Right atrium auricular region (tissue), 2 donors: Measurements from ENCODE around the gene KLHL7. TPM values are rescaled to one million over a fixed set of nuclear protein-coding genes. Genes with fewer than 3 reads are reported as not detected.
A peak's percentile ranks its signal among the peaks of the same experiment; 100 is the strongest.

Experiments
- DNase-seq: peaks from one replicate; pipeline ENCODE4 v3.0.0-alpha.2; 2019; ENCODE audit warnings: low spot score
- H3K27ac ChIP-seq, 2 donors: fragments of 200-600 bp; sonication (generic); 1 replicate in 1 of 2; 2 replicates in 1 of 2; pipeline ENCODE4 v1.5.1; 2016 to 2019
- H3K27me3 ChIP-seq, 2 donors: fragments of 200-600 bp; sonication (generic); one replicate each; pipeline versions ENCODE4 v1.5.1 to v1.6.0; 2017 to 2019
- H3K36me3 ChIP-seq: fragments of 200-600 bp; sonication (generic); one replicate; pipeline ENCODE4 v1.5.1; 2016
- H3K4me1 ChIP-seq, 2 donors: fragments of 200-600 bp; sonication (generic); one replicate each; pipeline versions ENCODE4 v1.5.1 to v1.6.0; 2017 to 2019
- H3K4me3 ChIP-seq, 2 donors: fragments of 200-600 bp; sonication (generic); 1 replicate in 1 of 2; 2 replicates in 1 of 2; pipeline ENCODE4 v1.5.1; 2017 to 2019; ENCODE audit warnings: mild to moderate bottlenecking in 1 of 2, moderate library complexity in 1 of 2
- H3K9me3 ChIP-seq, 2 donors: fragments of 200-600 bp; sonication (generic); one replicate each; pipeline ENCODE4 v1.5.1; 2019
- total RNA-seq, 2 donors: library from RNA; depleted of rRNA; stranded (reverse); fragments of >200 nt; gene quantifications; one replicate each; pipeline ENCODE4 v1.1.0, GENCODE V29; 2016
- TF ChIP-seq, protein P1 (sequence below), 2 donors: fragments of 200-600 bp; sonication (generic); IDR thresholded peaks; one replicate each; pipeline ENCODE4 v1.5.1; 2019; ENCODE audit warnings: antibody characterized with exemption in 2 of 2

The KLHL7 gene
- total RNA-seq, 2 donors from 2014 or later, result 37.3 to 87.6 TPM

GRCh38 chr7:23100697-23101096 is 4.9 kb upstream of the KLHL7 start:
- no peaks in the 10 kb centered on the region for H3K27me3 ChIP-seq
- no peak overlapping the region for H3K27ac ChIP-seq
- peaks cover 0 to 1% of the 10 kb centered on the region in 2 donors for H3K9me3 ChIP-seq
- TF ChIP-seq, protein P1, sequence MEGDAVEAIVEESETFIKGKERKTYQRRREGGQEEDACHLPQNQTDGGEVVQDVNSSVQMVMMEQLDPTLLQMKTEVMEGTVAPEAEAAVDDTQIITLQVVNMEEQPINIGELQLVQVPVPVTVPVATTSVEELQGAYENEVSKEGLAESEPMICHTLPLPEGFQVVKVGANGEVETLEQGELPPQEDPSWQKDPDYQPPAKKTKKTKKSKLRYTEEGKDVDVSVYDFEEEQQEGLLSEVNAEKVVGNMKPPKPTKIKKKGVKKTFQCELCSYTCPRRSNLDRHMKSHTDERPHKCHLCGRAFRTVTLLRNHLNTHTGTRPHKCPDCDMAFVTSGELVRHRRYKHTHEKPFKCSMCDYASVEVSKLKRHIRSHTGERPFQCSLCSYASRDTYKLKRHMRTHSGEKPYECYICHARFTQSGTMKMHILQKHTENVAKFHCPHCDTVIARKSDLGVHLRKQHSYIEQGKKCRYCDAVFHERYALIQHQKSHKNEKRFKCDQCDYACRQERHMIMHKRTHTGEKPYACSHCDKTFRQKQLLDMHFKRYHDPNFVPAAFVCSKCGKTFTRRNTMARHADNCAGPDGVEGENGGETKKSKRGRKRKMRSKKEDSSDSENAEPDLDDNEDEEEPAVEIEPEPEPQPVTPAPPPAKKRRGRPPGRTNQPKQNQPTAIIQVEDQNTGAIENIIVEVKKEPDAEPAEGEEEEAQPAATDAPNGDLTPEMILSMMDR (IDR thresholded peaks at IDR 0.05), result peak in 1 of 2 donors; percentile 43
- peaks cover 0 to 4% of the 10 kb centered on the region in 2 donors for H3K4me1 ChIP-seq
- no peak for DNase-seq
- H3K36me3 ChIP-seq, result no peaks in the 10 kb centered on the region
- no peak overlapping the region for H3K4me3 ChIP-seq

DNA sequence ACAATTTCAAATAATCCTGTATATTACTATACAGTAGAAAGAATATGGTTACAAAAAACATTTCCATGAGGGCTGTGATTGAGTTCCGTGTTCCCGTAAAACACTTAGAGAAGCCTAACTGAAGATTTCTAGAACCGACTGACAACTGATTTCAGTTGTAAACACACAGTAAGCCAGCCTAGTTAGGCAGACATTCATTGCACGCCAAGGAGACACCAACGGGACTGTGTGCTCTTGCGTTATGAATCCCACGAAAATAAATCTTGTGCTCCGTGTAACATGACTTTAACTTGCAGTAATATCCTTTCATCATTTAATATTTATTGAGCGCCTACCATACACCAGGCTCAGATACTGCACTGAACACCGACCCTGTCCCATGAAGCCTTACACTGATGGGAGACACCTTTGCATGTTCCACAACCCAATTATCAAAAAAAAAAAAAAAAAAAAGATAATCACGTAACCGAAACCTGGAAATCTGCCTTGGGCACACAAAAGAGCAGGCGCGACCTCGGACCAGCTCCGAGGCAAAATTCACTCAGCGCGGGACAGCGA is 420 bp upstream of the KLHL7 start:
- H3K4me1 ChIP-seq, result peaks cover 0 to 38% of the 10 kb centered on the region in 2 donors
- peak overlapping the region; percentile 91 to 96 for H3K27ac ChIP-seq

GRCh38 chr7:23106057-23106822 is 655 bp downstream of the KLHL7 start:
- H3K9me3 ChIP-seq, result no peaks in the 10 kb centered on the region
- H3K4me3 ChIP-seq, result peak overlapping the region; percentile 94
- peak; percentile 71 for DNase-seq
- H3K27ac ChIP-seq, result peak overlapping the region; percentile 91 to 96
- no peaks in the 10 kb centered on the region for H3K27me3 ChIP-seq
- peaks cover 0 to 41% of the 10 kb centered on the region in 2 donors for H3K4me1 ChIP-seq
- H3K36me3 ChIP-seq, result no peaks in the 10 kb centered on the region
- TF ChIP-seq, protein P1 (IDR thresholded peaks at IDR 0.05), result no peak

More for the DNA sequence above, 420 bp upstream of the KLHL7 start:
- TF ChIP-seq, protein P1 (IDR thresholded peaks at IDR 0.05), result no peak
- Histone ChIP-seq H3K36me3 (no peaks in the 10 kb centered on the region), H3K9me3 (no peaks in the 10 kb centered on the region), H3K27me3 (no peaks in the 10 kb centered on the region), H3K4me3 (peak overlapping the region; percentile 94)
- no peak for DNase-seq

DNA sequence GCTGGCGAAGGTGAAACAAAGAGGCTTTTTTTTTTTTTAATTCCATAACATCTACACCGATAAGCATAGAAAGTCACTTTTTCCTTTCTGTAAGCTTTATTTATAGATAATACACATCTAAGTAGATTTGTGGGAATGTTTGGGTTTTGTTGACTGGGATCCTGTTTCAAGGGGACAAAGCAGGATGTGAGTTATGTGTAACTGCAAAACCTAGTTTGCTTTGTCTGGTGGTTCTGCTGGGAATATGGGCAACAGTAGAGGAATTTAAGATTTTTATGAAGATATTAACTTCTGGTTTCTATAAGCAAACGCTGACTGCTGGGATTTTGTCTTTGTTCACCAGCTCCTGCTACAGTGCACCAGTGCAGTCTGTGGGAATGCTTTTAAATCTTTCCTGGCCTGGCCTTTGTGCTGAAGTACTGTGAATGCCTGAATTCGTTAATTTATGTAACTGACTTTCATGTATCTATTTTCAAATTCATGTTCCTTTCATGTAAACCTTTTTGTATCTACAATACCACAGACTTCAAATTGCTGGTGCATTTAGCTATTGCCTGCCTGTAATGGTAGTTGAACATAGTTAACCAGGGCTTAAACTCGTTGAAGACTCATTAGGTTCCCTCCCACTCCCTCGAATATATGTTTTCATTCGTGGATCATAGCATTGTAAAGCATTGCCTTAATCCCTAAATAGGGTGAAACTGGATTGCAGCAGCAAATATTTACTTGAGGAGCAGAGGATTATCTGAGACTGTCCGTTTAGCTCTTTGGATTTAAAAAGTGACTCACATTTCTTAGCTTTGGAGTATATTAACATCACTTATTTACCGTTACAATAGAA is 1.5 kb downstream of the KLHL7 start:
- Histone ChIP-seq H3K36me3 (no peaks in the 10 kb centered on the region), H3K27ac (peak overlapping the region; percentile 91 to 96)

GRCh38 chr7:23107781-23108180 is 2.2 kb downstream of the KLHL7 start:
- H3K9me3 ChIP-seq, result no peaks in the 10 kb centered on the region
- peaks cover 0 to 41% of the 10 kb centered on the region in 2 donors for H3K4me1 ChIP-seq
- TF ChIP-seq, protein P1 (IDR thresholded peaks at IDR 0.05), result no peak
- H3K36me3 ChIP-seq, result no peaks in the 10 kb centered on the region
- DNase-seq, result no peak
- H3K4me3 ChIP-seq, result peak overlapping the region; percentile 94
- H3K27me3 ChIP-seq, result no peaks in the 10 kb centered on the region
- peak overlapping the region; percentile 91 to 96 for H3K27ac ChIP-seq

More for the DNA sequence above, 1.5 kb downstream of the KLHL7 start:
- DNase-seq, result no peak
- no peaks in the 10 kb centered on the region for H3K27me3 ChIP-seq
- peak overlapping the region; percentile 94 for H3K4me3 ChIP-seq
- H3K4me1 ChIP-seq, result peaks cover 0 to 41% of the 10 kb centered on the region in 2 donors
- no peaks in the 10 kb centered on the region for H3K9me3 ChIP-seq
- TF ChIP-seq, protein P1 (IDR thresholded peaks at IDR 0.05), result no peak
